ENCODE results near the gene ANKRD36C.
"Not testable (repeated sequence)": the region's sequence is repeated elsewhere in the genome, so short reads cannot be mapped to it uniquely, and the experiment has no call there.

- not testable (repeated sequence) for TF ChIP-seq EZH2 (IDR thresholded peaks at IDR 0.05; ENCODE audit: borderline replicate concordance, insufficient read depth, low read depth, low read length, poor library complexity, severe bottlenecking); CTCF (IDR thresholded peaks at IDR 0.05)
These were observed 43.6 kb downstream of the ANKRD36C start for GRCh38 chr2:95948039-95948438.
